ENCODE results near the gene ATRIP. TPM values are rescaled to one million over a fixed set of nuclear protein-coding genes. Genes with fewer than 3 reads are reported as not detected.
"Not testable (repeated sequence)": the region's sequence is repeated elsewhere in the genome, so short reads cannot be mapped to it uniquely, and the experiment has no call there.

The ATRIP gene
- total and polyA plus RNA-seq, 4 donors = 1.7 to 4.6 (median 2.9) TPM

- TF ChIP-seq REST (IDR thresholded peaks at IDR 0.05) (peak; percentile 17), HNF4G (IDR thresholded peaks at IDR 0.05) (peak; percentile 94), GABPA (IDR thresholded peaks at IDR 0.05 in 1 of 2, conservative IDR thresholded peaks at IDR 0.05 in 1 of 2) (peak in 1 of 2 donors; percentile 74), RAD21 (IDR thresholded peaks at IDR 0.05) (peak in 1 of 2 donors; percentile 37), TAF1 (conservative IDR thresholded peaks at IDR 0.05) (peak; percentile 67), HNF4A (conservative IDR thresholded peaks at IDR 0.05) (peak; percentile 94)
These were observed 26.5 kb downstream of the ATRIP start (continued) for GRCh38 chr3:48472923-48473616.

GRCh38 chr3:48473617-48473952 lies 27.0 kb downstream of the ATRIP start:
- Histone ChIP-seq H3K4me1 (ENCODE audit: control insufficient read depth in 4 of 4, insufficient read depth in 4 of 4, low read length in 3 of 4) (peaks cover 18 to 37% (median 33%) of the 10 kb centered on the region in 4 donors), H3K36me3 (ENCODE audit: control insufficient read depth in 4 of 4, insufficient read depth in 3 of 4, low read depth in 1 of 4, low read length in 3 of 4) (peaks cover 0 to 5% (median 0%) of the 10 kb centered on the region in 4 donors), H3K9ac (ENCODE audit: low read depth in 1 of 2, low read length in 2 of 2) (no peak overlapping the region), H3K9me3 (ENCODE audit: control insufficient read depth in 4 of 4, low read length in 3 of 4) (no peaks in the 10 kb centered on the region), H3K4me3 (ENCODE audit: low read depth in 1 of 3, low read length in 3 of 3) (no peak overlapping the region), H3K27me3 (ENCODE audit: control insufficient read depth in 4 of 4, insufficient read depth in 4 of 4, low read length in 3 of 4) (no peaks in the 10 kb centered on the region), H3K27ac (ENCODE audit: low read depth in 1 of 2, low read length in 2 of 2) (peak overlapping the region; percentile 92 to 98)
- no peak for DNase-seq (ENCODE audit: low spot score)
- no peak for TF ChIP-seq SP1 (IDR thresholded peaks at IDR 0.05)
- TF ChIP-seq RAD21 (IDR thresholded peaks at IDR 0.05) = no peak
- TF ChIP-seq RXRA (IDR thresholded peaks at IDR 0.05) = no peak
- TF ChIP-seq NR2F2 (IDR thresholded peaks at IDR 0.05) = no peak
- no peak for TF ChIP-seq CTCF (IDR thresholded peaks at IDR 0.05; ENCODE audit: low read depth, low read length, missing input control)
- TF ChIP-seq JUND (IDR thresholded peaks at IDR 0.05) = no peak
- no peak for TF ChIP-seq YY1 (IDR thresholded peaks at IDR 0.05)
- no peak for TF ChIP-seq HNF4G (IDR thresholded peaks at IDR 0.05)
- no peak for TF ChIP-seq TAF1 (conservative IDR thresholded peaks at IDR 0.05)
- WGBS = 75% methylated on average over 5 of the region's 5 CpGs

- H3K9ac ChIP-seq (ENCODE audit: low read depth in 1 of 2, low read length in 2 of 2); H3K36me3 ChIP-seq (ENCODE audit: control insufficient read depth in 4 of 4, insufficient read depth in 3 of 4, low read depth in 1 of 4, low read length in 3 of 4); DNase-seq (ENCODE audit: low spot score); H3K9me3 ChIP-seq (ENCODE audit: control insufficient read depth in 4 of 4, low read length in 3 of 4); H3K27me3 ChIP-seq (ENCODE audit: control insufficient read depth in 4 of 4, insufficient read depth in 4 of 4, low read length in 3 of 4); H3K27ac ChIP-seq (ENCODE audit: low read depth in 1 of 2, low read length in 2 of 2); H3K4me3 ChIP-seq (ENCODE audit: low read depth in 1 of 3, low read length in 3 of 3): not testable (repeated sequence)
- H3K4me1 ChIP-seq (ENCODE audit: control insufficient read depth in 4 of 4, insufficient read depth in 4 of 4, low read length in 3 of 4) = peaks cover 15 to 33% (median 28%) of the 10 kb centered on the region in 4 donors
- 96% methylated on average over 4 of the region's 4 CpGs for WGBS
These were observed 27.5 kb downstream of the ATRIP start for GRCh38 chr3:48474031-48474430.

All from liver (tissue), 9 donors.